ENCODE results near the gene MLLT3.

- TF ChIP-seq CTCF (IDR thresholded peaks at IDR 0.05 in 8 of 11, conservative IDR thresholded peaks at IDR 0.05 in 3 of 11) (no peak), POLR2AphosphoS5 (IDR thresholded peaks at IDR 0.05) (no peak)
Measured at GRCh38 chr9:20646656-20647055, 24.4 kb upstream of the MLLT3 start.

All from spleen (tissue), 7 donors.